GM19023 (cell line): ENCODE measurements around the gene KIF26B.
"Not testable (repeated sequence)": the region's sequence is repeated elsewhere in the genome, so short reads cannot be mapped to it uniquely, and the experiment has no call there.

ENCODE experiments used
- ATAC-seq: cut with Tn5 transposase; IDR thresholded peaks from one replicate; pipeline ENCODE4 v1.9.1; 2021; ENCODE audit warnings: mild to moderate bottlenecking, moderate library complexity; ENCODE audit not compliant: unreplicated experiment

Gene KIF26B

DNA sequence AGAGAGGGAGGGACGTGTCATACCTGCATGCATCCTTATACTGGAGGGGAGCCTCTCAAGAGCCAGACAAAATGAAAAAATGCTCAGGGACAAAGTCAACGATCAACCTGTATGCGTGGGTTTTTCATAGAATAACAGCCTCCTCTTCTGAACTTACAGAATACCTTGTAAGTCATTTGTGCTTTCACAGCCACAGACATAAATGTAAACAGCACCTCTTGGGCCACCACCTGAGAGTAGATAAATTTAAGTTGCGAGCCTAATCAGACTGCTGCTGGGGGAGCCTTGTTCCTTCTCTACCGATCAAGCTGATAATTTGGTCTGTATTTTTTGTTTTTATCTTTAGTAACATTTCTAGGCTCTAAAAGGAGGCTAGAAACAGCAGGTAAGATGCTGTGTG lies 223.1 kb downstream of the KIF26B start:
- ATAC-seq = no peak

DNA sequence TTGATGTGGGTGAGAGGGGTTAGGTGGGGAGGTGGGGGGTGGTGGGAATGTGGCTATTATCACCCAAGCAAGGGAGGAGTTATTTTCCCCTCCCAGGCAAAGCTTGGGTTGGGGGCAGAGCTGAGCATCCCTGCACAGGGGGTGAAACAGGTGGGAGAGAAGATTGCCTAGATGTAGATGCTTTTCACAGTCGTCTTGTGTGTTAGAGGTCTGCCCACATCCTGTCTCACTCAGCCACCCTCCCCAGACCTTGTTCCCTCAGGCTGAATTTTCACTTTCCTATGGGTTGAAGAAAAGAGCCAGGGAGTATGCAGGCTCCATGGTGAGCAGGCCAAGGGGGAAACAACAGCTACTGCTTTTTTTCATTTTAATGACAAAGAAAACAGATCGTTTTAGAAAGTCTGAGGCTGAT lies 223.5 kb downstream of the KIF26B start:
- no peak for ATAC-seq

GRCh38 chr1:245378745-245379144 lies 224.0 kb downstream of the KIF26B start:
- ATAC-seq = no peak

GRCh38 chr1:245380790-245381535 lies 226.2 kb downstream of the KIF26B start:
- no peak for ATAC-seq

GRCh38 chr1:245382981-245383380 lies 228.2 kb downstream of the KIF26B start:
- ATAC-seq = no peak

DNA sequence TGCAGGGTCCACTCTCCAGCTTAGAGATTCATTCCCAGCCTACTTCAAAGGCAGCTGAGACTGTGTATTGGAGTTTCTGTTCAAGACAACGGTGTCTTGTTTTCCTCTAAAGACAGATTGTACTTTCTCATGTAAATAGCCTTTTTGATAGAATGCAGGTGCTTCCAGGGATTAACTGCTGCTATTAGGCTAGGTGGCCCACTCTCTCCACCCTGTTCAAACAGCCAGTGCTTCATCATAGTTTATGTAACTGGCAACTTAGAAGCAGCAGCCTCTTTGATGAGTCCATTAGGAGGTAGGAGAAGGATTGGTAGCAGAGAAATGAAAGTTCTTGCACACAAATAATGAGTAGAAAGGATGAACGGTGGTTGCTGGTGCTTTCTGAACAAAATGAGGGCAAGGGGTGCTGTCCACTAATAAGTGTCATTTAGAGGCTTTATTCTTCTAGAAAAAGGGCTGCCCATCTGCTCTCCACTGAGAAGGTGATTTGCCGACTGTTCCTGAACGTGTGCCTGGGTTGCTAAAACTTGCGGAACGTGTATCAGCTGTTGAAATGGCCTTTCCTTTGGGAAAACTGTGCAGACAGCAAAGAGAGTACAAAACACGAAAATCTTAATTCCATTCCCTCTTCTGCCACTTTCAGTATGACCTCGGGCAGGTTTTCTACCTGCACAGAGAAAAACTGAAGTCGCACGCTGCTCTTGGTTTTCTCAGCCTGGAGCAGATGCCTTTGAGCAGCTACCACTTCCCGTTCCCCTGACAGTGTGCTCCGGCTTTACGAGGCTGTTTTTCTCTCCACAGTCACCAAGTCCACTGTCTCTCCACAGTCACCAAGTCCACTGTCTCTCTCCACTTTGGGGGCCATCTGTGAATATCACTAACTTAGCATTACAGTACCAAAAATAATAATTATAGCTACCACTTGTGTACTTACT lies 228.9 kb downstream of the KIF26B start:
- no peak for ATAC-seq

DNA sequence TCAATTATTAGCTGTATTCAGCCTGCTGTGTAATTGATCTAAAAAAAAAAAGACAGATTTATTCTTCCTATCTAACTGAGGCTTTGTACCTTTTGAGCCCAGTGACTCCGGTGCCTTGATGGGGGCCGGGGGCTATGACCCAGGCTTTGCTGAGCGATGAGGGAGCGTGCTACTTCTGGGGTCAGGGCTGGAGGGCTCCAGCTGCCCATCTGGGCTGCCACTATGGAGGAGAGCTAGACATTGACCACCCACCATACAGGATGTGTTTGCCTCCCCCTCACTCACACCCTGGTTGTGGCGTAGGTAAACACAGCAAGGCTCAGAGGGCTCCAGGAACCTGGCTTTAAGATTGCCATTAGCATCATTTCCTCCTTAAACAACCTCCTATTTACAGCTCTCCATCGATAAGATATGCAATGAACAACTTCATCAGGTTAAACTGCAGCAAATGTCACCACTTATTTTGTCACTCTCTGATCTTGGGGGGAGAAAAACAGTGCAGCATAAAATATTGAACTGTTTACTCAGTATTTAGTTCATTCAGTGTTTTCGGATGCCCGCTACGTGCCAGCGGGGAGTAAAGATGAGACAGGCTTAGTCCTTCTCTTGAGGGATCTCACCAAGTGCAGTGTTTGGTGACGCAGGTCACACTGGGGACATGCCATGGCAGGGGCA lies 231.6 kb downstream of the KIF26B start:
- no peak for ATAC-seq

GRCh38 chr1:245388687-245389086 lies 233.9 kb downstream of the KIF26B start:
- no peak for ATAC-seq

- no peak for ATAC-seq
Measured at GRCh38 chr1:245389873-245390272, 235.1 kb downstream of the KIF26B start.

DNA sequence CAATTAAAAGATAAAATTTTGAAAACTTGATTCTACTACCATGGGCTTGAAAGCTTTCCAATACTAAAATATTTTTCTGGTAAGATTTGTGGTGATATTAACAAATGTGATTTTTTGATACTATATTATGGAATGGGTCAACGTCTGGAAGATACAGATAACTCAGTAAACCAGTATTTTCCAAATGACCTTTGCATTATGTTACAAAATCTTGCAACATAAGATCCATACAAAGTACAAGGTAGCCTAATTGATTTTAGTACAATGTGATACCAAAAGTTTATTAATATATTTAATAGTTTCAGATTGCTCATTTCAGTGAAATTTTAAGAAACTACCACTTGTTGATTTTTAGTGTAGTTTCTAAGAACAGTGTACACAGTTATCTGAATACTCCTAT lies 236.2 kb downstream of the KIF26B start:
- no peak for ATAC-seq

- ATAC-seq = no peak
Measured at GRCh38 chr1:245393694-245394093, 238.9 kb downstream of the KIF26B start.

DNA sequence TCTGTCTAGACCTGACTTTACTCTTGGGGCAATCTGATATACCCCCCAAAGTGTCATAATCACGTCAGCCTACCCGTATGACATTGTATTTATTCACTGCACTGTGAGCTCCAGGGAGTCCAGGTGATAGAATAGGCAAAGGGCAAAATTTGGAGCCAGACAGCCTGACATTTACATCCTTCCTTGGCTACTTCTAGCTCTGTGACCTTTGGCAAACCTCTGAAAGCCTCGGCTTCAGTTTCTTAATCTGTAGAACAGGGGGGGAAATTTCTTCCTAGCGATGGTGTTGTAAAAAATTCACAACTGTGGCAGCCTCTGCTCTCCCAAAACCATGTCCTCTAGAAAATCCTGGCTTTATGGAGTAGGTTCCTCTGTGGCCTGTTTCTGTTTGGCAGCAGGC lies 240.9 kb downstream of the KIF26B start:
- ATAC-seq = no peak

DNA sequence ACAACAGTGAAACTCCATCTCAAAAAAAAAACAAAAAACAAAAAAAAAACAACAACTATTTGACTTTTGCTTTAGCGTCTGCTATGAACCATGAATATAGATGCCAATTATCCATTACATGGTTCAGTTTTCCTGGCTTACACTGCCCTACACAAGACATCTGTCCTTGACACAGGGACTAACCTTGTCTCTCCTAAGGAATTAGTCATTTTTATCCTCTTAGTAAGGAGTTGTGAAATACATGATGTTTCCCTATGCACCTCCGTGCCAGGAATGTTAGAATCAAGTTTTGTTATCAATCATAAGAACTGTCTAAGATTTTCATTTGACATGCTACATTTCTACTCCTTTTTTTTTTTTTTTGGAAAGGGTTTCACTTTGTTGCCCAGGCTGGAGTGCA lies 241.8 kb downstream of the KIF26B start:
- no peak for ATAC-seq

- no peak for ATAC-seq
Measured at GRCh38 chr1:245397771-245398170, 243.0 kb downstream of the KIF26B start.

GRCh38 chr1:245398180-245398579 lies 243.4 kb downstream of the KIF26B start:
- no peak for ATAC-seq

- ATAC-seq = no peak
Measured at GRCh38 chr1:245401881-245402587, 247.2 kb downstream of the KIF26B start.

- not testable (repeated sequence) for ATAC-seq
Measured at GRCh38 chr1:245402998-245403397, 248.2 kb downstream of the KIF26B start.

DNA sequence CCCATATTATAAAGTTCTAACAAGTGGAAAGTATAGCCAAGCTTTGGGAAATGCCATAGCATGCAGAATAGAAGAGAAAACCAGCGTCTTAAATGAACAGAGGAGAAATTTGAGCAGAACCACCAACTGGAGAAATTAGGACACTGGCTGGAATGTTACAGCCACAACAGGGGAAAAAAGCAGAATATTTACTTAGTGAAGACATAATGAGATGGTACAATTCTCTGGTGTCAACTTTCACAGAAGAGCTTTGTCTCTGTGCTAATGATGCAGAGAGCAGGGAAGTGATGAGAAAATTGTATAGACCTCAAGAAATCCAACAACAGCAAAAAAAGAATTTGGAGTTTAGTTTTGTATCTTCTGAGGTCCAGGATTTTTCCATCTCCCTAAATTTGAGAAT lies 249.7 kb downstream of the KIF26B start:
- no peak for ATAC-seq

DNA sequence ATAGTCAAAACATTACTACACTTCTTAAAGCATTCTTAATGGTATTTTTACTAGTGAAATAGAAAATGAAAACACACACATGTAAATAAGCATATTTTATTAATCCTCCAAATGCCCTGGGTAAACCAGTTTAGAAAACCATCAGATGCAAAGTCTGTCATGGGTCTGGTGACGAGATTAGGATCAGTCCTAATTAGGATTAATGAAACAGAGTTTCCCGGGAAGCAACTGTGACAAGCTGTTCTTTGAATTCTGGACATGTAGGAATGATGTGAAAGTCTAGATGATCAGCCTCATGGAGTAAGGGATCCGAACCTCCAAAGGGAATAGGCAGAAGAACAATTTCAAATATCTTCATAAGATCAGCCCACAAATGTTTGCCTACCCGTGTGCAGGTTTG lies 250.2 kb downstream of the KIF26B start:
- no peak for ATAC-seq

- no peak for ATAC-seq
Measured at GRCh38 chr1:245406426-245406825, 251.6 kb downstream of the KIF26B start.

GRCh38 chr1:245407983-245408382 lies 253.2 kb downstream of the KIF26B start:
- no peak for ATAC-seq
